Keratinocyte (primary cell): ENCODE results near the gene RETSAT. TPM values are rescaled to one million over a fixed set of nuclear protein-coding genes. Genes with fewer than 3 reads are reported as not detected.

Source experiments
- DNase-seq: peaks from one replicate; pipeline ENCODE4 v3.0.0-alpha.2; 2011; ENCODE audit warnings: low read depth, missing footprints, low spot score
- FAIRE-seq: peaks from 2 replicates; lab custom pipeline; 2011; peaks lifted over from hg19 to GRCh38; lab: Jason Lieb, UNC
- H2AFZ ChIP-seq: 2 replicates; pipeline ENCODE4 v1.6.0; 2012; ENCODE audit warnings: low read length, control low read depth, inconsistent platforms; ENCODE audit not compliant: control insufficient read depth
- H3K27ac ChIP-seq: 2 replicates; pipeline ENCODE4 v1.5.1; 2011; ENCODE audit warnings: low read length; ENCODE audit not compliant: control insufficient read depth, insufficient read depth
- H3K27me3 ChIP-seq: 3 replicates; pipeline ENCODE4 v1.6.0; 2011; ENCODE audit warnings: low read length; ENCODE audit not compliant: control insufficient read depth, insufficient read depth; ENCODE audit errors: extremely low read depth
- H3K36me3 ChIP-seq, 2 experiments: 2 replicates in 1 of 2; 3 replicates in 1 of 2; pipeline ENCODE4 v1.5.1; 2011; ENCODE audit warnings: low read length in 2 of 2, mild to moderate bottlenecking in 1 of 2; ENCODE audit not compliant: control insufficient read depth in 2 of 2, insufficient read depth in 2 of 2; ENCODE audit errors: extremely low read depth in 1 of 2
- H3K4me1 ChIP-seq: 3 replicates; pipeline ENCODE4 v1.5.1; 2011; ENCODE audit warnings: low read length; ENCODE audit not compliant: control insufficient read depth, insufficient read depth; ENCODE audit errors: extremely low read depth
- H3K4me2 ChIP-seq: 3 replicates; pipeline ENCODE4 v1.6.0; 2011; ENCODE audit warnings: low read depth, low read length; ENCODE audit not compliant: control insufficient read depth, insufficient read depth; ENCODE audit errors: extremely low read depth
- H3K4me3 ChIP-seq, 3 experiments: fragments of 200-600 bp in 1 of 3; sonication (generic) in 1 of 3; 2 replicates in 2 of 3; 3 replicates in 1 of 3; pipeline ENCODE4 v1.5.1; 2011 to 2016; ENCODE audit warnings: low read length in 3 of 3, mild to moderate bottlenecking in 3 of 3, control low read depth in 2 of 3, inconsistent platforms in 1 of 3, low read depth in 1 of 3, mixed read lengths in 1 of 3, mixed run types in 1 of 3, moderate library complexity in 1 of 3; ENCODE audit not compliant: control insufficient read depth in 2 of 3, insufficient read depth in 2 of 3; ENCODE audit errors: extremely low read depth in 1 of 3
- H3K79me2 ChIP-seq: 2 replicates; pipeline ENCODE4 v1.6.0; 2012; ENCODE audit warnings: low read length; ENCODE audit not compliant: control insufficient read depth, insufficient read depth
- H3K9ac ChIP-seq: 3 replicates; pipeline ENCODE4 v1.6.0; 2011; ENCODE audit warnings: low read length; ENCODE audit not compliant: control insufficient read depth, insufficient read depth; ENCODE audit errors: extremely low read depth
- H3K9me1 ChIP-seq: 3 replicates; pipeline ENCODE4 v1.6.0; 2011; ENCODE audit warnings: low read length; ENCODE audit not compliant: control insufficient read depth, insufficient read depth; ENCODE audit errors: extremely low read depth
- H3K9me3 ChIP-seq: 2 replicates; pipeline ENCODE4 v1.5.1; 2012; ENCODE audit warnings: low read depth, low read length; ENCODE audit not compliant: control insufficient read depth
- H4K20me1 ChIP-seq: 3 replicates; pipeline ENCODE4 v1.6.0; 2011; ENCODE audit warnings: low read length; ENCODE audit not compliant: control insufficient read depth, insufficient read depth; ENCODE audit errors: extremely low read depth
- EZH2 ChIP-seq: IDR thresholded peaks from one replicate; pipeline ENCODE4 v1.6.1; 2012; ENCODE audit warnings: inconsistent platforms, mild to moderate bottlenecking, low read length, moderate library complexity
- dilution Hi-C: fragments of 300-500 bp; cut with MboI; formaldehyde crosslinking; loops from one replicate; pipeline ENCODE4 v1.7.0; 2020; ENCODE audit warnings: low sequenced_read_pairs; ENCODE audit not compliant: extremely low pct_ligation_motif_present
- polyA plus RNA-seq, 5 experiments: library from polyadenylated mRNA; depleted of rRNA in 3 of 5; stranded (reverse) in 3 of 5; stranded (forward) in 1 of 5; unstranded in 1 of 5; fragments of >200 nt; gene quantifications; 1 replicate in 1 of 5; 2 replicates in 3 of 5; 3 replicates in 1 of 5; pipeline versions ENCODE4 v1.2.1 to v1.2.3, GENCODE V29; 2011 to 2012; ENCODE audit warnings: missing spikeins in 2 of 5, low read depth in 1 of 5, low replicate concordance in 1 of 5
- TF ChIP-seq, protein P1 (sequence below), 3 experiments: IDR thresholded peaks in 1 of 3; conservative IDR thresholded peaks in 1 of 3; optimal IDR thresholded peaks in 1 of 3; 2 replicates in 2 of 3; 3 replicates in 1 of 3; pipeline versions ENCODE3 to v1.5.1; 2011; ENCODE audit warnings: low read length in 3 of 3, mild to moderate bottlenecking in 3 of 3, moderate library complexity in 2 of 3, control low read depth in 1 of 3, inconsistent platforms in 1 of 3; ENCODE audit not compliant: insufficient read depth in 2 of 3; ENCODE audit errors: extremely low read depth in 1 of 3

The RETSAT gene
- polyA plus RNA-seq, 1 donor (not counting 4 experiments of a cell fraction or from before 2014, with no cell fraction given), result 74.0 TPM

DNA sequence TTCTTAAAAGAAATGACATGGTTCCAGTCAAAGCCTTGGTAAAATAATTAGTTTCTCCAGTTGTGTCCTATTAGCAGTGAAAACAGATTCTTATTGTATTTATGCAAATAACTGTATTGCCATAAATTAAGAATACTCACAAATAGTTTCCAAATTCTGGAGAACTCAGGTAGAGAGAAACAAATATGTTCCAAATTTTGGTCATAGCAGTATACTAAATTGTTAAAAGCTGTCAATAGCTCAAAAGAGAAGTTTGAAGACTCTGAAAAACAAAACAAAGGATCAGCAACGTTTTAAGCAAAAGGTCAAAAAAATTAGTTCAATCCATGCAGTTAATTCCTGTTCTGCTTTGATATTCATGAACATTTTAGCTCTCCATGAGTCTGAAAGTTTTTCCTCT is 25.7 kb upstream of the RETSAT start:
- H2AFZ ChIP-seq, result no peak overlapping the region
- FAIRE-seq, result no peak
- H3K9ac ChIP-seq, result no peak overlapping the region
- H3K4me2 ChIP-seq, result no peak overlapping the region
- H3K27me3 ChIP-seq, result no peaks in the 10 kb centered on the region
- no peaks in the 10 kb centered on the region for H3K9me1 ChIP-seq
- dilution Hi-C loops, result no loop called here
- peaks cover 30% of the 10 kb centered on the region for H3K4me1 ChIP-seq
- TF ChIP-seq EZH2, result no peak
- TF ChIP-seq, protein P1, sequence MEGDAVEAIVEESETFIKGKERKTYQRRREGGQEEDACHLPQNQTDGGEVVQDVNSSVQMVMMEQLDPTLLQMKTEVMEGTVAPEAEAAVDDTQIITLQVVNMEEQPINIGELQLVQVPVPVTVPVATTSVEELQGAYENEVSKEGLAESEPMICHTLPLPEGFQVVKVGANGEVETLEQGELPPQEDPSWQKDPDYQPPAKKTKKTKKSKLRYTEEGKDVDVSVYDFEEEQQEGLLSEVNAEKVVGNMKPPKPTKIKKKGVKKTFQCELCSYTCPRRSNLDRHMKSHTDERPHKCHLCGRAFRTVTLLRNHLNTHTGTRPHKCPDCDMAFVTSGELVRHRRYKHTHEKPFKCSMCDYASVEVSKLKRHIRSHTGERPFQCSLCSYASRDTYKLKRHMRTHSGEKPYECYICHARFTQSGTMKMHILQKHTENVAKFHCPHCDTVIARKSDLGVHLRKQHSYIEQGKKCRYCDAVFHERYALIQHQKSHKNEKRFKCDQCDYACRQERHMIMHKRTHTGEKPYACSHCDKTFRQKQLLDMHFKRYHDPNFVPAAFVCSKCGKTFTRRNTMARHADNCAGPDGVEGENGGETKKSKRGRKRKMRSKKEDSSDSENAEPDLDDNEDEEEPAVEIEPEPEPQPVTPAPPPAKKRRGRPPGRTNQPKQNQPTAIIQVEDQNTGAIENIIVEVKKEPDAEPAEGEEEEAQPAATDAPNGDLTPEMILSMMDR (optimal IDR thresholded peaks at IDR 0.05 in 1 of 3, IDR thresholded peaks at IDR 0.05 in 1 of 3, conservative IDR thresholded peaks at IDR 0.05 in 1 of 3; ENCODE audit: extremely low read depth in 1 of 3, insufficient read depth in 2 of 3, low read length in 3 of 3), result no peak
- no peak overlapping the region for H3K4me3 ChIP-seq
- H3K79me2 ChIP-seq, result no peaks in the 10 kb centered on the region
- DNase-seq, result no peak
- H3K36me3 ChIP-seq, result peaks cover 3 to 5% of the 10 kb centered on the region in 2 experiments
- no peak overlapping the region for H3K27ac ChIP-seq
- H4K20me1 ChIP-seq, result no peaks in the 10 kb centered on the region
- no peaks in the 10 kb centered on the region for H3K9me3 ChIP-seq

DNA sequence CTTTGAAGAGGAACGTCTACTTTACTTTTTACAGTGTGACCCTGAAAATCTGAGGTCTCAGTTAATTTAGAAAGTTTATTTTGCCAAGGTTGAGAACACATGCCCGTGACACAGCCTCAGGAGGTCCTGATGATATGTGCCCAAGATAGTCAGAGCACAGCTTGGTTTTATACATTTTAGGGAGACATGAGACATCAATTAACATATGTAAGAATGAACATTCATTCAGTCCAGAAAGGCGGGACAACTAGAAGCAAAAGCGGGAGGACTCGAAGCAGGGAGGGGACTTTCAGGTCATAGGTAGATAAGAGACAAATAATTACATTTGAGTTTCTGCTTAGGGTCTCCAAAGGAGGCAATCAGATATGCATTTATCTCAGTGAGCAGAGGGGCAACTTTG is 23.9 kb upstream of the RETSAT start:
- FAIRE-seq, result no peak
- H3K4me2 ChIP-seq, result peak overlapping the region; percentile 52
- DNase-seq, result no peak

More for the DNA sequence above, 23.9 kb upstream of the RETSAT start:
- dilution Hi-C loops, result no loop called here
- no peaks in the 10 kb centered on the region for H3K36me3 ChIP-seq
- TF ChIP-seq EZH2, result no peak
- TF ChIP-seq, protein P1 (optimal IDR thresholded peaks at IDR 0.05 in 1 of 3, IDR thresholded peaks at IDR 0.05 in 1 of 3, conservative IDR thresholded peaks at IDR 0.05 in 1 of 3; ENCODE audit: extremely low read depth in 1 of 3, insufficient read depth in 2 of 3, low read length in 3 of 3), result no peak
- peak overlapping the region in 1 of 3 experiments; percentile 27 for H3K4me3 ChIP-seq
- H4K20me1 ChIP-seq, result no peaks in the 10 kb centered on the region
- no peaks in the 10 kb centered on the region for H3K27me3 ChIP-seq
- H3K27ac ChIP-seq, result peak overlapping the region; percentile 24
- no peak overlapping the region for H3K9ac ChIP-seq
- H2AFZ ChIP-seq, result no peak overlapping the region
- H3K9me3 ChIP-seq, result no peaks in the 10 kb centered on the region
- peaks cover 33% of the 10 kb centered on the region for H3K4me1 ChIP-seq
- no peaks in the 10 kb centered on the region for H3K79me2 ChIP-seq
- no peaks in the 10 kb centered on the region for H3K9me1 ChIP-seq
